ENCODE measurements around the gene SLC22A13. TPM values are rescaled to one million over a fixed set of nuclear protein-coding genes. Genes with fewer than 3 reads are reported as not detected.
A peak's percentile ranks its signal among the peaks of the same experiment; 100 is the strongest.

The SLC22A13 gene
- total and polyA plus RNA-seq, 2 donors (not counting 3 experiments of a cell fraction or from before 2014, with no cell fraction given): 0.11 to 0.53 TPM

DNA sequence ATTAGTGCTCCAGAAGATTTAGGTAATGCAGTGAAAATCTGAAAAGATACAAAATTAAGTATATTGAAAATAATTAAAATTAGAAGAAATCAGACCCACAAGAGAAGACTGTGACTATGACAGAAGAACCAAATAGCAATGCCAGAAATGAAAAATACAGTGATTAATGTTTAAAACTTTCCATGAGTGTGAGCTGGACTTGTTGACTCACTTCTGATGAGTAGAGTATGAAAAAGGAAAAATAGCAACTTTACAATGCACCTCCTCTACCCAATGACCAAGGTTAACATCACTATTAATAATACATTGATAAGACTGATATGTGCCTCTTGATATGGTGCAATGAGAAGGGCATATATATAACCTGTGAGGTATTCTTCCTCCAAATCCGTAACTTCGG is 39.3 kb upstream of the SLC22A13 start:
- BruUV-seq (replicated peaks): no TSS peak
- H3K9me3 ChIP-seq (replicated peaks; ENCODE audit: control insufficient read depth, insufficient read depth, low read length): no peaks in the 10 kb centered on the region
- no peak overlapping the region for H3K4me3 ChIP-seq (replicated peaks in 1 of 3; ENCODE audit: insufficient read depth in 1 of 3, low read depth in 1 of 3, low read length in 3 of 3)
- no peak overlapping the region for H2AFZ ChIP-seq (ENCODE audit: low read depth, low read length)
- peaks cover 4 to 6% of the 10 kb centered on the region in 2 experiments for H3K36me3 ChIP-seq (ENCODE audit: control insufficient read depth in 2 of 2, extremely low read depth in 1 of 2, insufficient read depth in 2 of 2, low read length in 2 of 2)
- H3K9ac ChIP-seq (replicated peaks; ENCODE audit: extremely low read depth, insufficient read depth, low read length): no peak overlapping the region
- peak; percentile 6 for DNase-seq (ENCODE audit: low read depth, low spot score)
- H3K27ac ChIP-seq (ENCODE audit: insufficient read depth, low read depth, low read length): no peak overlapping the region
- no peak overlapping the region for H3K4me2 ChIP-seq (ENCODE audit: insufficient read depth, low read length)
- H3K27me3 ChIP-seq (ENCODE audit: control insufficient read depth in 2 of 2, insufficient read depth in 2 of 2, low read length in 2 of 2): no peaks in the 10 kb centered on the region
- no peaks in the 10 kb centered on the region for H3K79me2 ChIP-seq (ENCODE audit: control insufficient read depth, insufficient read depth, low read length)
- POLR2A ChIA-PET: no interaction called here
- dilution Hi-C loops (cut with MboI; ENCODE audit: extremely low pct_ligation_motif_present, low sequenced_read_pairs) (no loop called here), intact Hi-C loops (cut with micrococcal nuclease) (no loop called here)
- CTCF ChIA-PET: interaction anchor here (1.0 to 1.7 kb wide), 4 partner anchors 9 to 90 kb away, joined by 3 to 4 read pairs (median 3); partner anchors contain the start of gene ACAA1
- H3K4me1 ChIP-seq (ENCODE audit: control insufficient read depth, extremely low read depth, insufficient read depth, low read length): peaks cover 9% of the 10 kb centered on the region
- no peaks in the 10 kb centered on the region for H4K20me1 ChIP-seq (replicated peaks; ENCODE audit: control insufficient read depth, extremely low read depth, insufficient read depth, low read length)
- H3K9me1 ChIP-seq (replicated peaks; ENCODE audit: control insufficient read depth, extremely low read depth, insufficient read depth, low read length): no peaks in the 10 kb centered on the region
- peak; percentile 26 for TF ChIP-seq FOS (IDR thresholded peaks at IDR 0.05; ENCODE audit: borderline replicate concordance, insufficient read depth, low read length)
- no peak for TF ChIP-seq JUN (IDR thresholded peaks at IDR 0.05; ENCODE audit: borderline replicate concordance, insufficient read depth, insufficient read length, low read depth)
- FAIRE-seq: no peak

DNA sequence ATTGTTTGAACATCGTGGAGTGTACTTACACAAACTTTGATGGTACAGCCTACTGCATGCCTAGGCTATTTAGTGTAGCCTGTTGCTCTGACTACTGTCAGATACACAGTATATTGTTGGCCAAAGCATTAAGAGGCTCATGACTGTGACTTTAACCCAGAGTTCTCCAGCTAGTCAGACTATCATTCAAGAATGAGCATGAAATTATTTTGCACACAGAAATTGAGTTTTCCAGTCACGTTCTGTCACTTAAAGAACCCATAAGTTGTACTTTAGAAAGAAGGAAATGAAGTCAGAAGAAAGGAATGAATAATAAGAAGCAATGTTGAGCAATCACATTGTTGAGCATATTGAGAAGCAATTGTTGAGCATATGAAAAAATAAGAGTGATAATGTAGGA is 37.6 kb upstream of the SLC22A13 start:
- dilution Hi-C loops (cut with MboI; ENCODE audit: extremely low pct_ligation_motif_present, low sequenced_read_pairs): no loop called here
- FAIRE-seq (peak; percentile 61), DNase-seq (ENCODE audit: low read depth, low spot score) (peak; percentile 41)
- H3K4me2 ChIP-seq (ENCODE audit: insufficient read depth, low read length): no peak overlapping the region
- TF ChIP-seq MYC (IDR thresholded peaks at IDR 0.05; ENCODE audit: low read depth, low read length) (no peak), FOS (IDR thresholded peaks at IDR 0.05; ENCODE audit: borderline replicate concordance, insufficient read depth, low read length) (peak; percentile 12), JUN (IDR thresholded peaks at IDR 0.05; ENCODE audit: borderline replicate concordance, insufficient read depth, insufficient read length, low read depth) (peak; percentile 50)
- no peaks in the 10 kb centered on the region for H3K9me3 ChIP-seq (replicated peaks; ENCODE audit: control insufficient read depth, insufficient read depth, low read length)
- peaks cover 0 to 3% of the 10 kb centered on the region in 2 experiments for H3K36me3 ChIP-seq (ENCODE audit: control insufficient read depth in 2 of 2, extremely low read depth in 1 of 2, insufficient read depth in 2 of 2, low read length in 2 of 2)
- peaks cover 9% of the 10 kb centered on the region for H3K4me1 ChIP-seq (ENCODE audit: control insufficient read depth, extremely low read depth, insufficient read depth, low read length)
- ChIA-PET CTCF (no interaction called here), POLR2A (no interaction called here)
- H3K9me1 ChIP-seq (replicated peaks; ENCODE audit: control insufficient read depth, extremely low read depth, insufficient read depth, low read length): no peaks in the 10 kb centered on the region
- no peak overlapping the region for H3K4me3 ChIP-seq (replicated peaks in 1 of 3; ENCODE audit: insufficient read depth in 1 of 3, low read depth in 1 of 3, low read length in 3 of 3)
- no peaks in the 10 kb centered on the region for H3K79me2 ChIP-seq (ENCODE audit: control insufficient read depth, insufficient read depth, low read length)
- intact Hi-C loops (cut with micrococcal nuclease): no loop called here
- no peak overlapping the region for H2AFZ ChIP-seq (ENCODE audit: low read depth, low read length)
- no TSS peak for BruUV-seq (replicated peaks)
- no peak overlapping the region for H3K27ac ChIP-seq (ENCODE audit: insufficient read depth, low read depth, low read length)
- H4K20me1 ChIP-seq (replicated peaks; ENCODE audit: control insufficient read depth, extremely low read depth, insufficient read depth, low read length): no peaks in the 10 kb centered on the region
- H3K27me3 ChIP-seq (ENCODE audit: control insufficient read depth in 2 of 2, insufficient read depth in 2 of 2, low read length in 2 of 2): no peaks in the 10 kb centered on the region
- no peak overlapping the region for H3K9ac ChIP-seq (replicated peaks; ENCODE audit: extremely low read depth, insufficient read depth, low read length)

All from endothelial cell of umbilical vein (primary cell).